ENCODE results near the gene NUAK1.

NUAK1 gene

DNA sequence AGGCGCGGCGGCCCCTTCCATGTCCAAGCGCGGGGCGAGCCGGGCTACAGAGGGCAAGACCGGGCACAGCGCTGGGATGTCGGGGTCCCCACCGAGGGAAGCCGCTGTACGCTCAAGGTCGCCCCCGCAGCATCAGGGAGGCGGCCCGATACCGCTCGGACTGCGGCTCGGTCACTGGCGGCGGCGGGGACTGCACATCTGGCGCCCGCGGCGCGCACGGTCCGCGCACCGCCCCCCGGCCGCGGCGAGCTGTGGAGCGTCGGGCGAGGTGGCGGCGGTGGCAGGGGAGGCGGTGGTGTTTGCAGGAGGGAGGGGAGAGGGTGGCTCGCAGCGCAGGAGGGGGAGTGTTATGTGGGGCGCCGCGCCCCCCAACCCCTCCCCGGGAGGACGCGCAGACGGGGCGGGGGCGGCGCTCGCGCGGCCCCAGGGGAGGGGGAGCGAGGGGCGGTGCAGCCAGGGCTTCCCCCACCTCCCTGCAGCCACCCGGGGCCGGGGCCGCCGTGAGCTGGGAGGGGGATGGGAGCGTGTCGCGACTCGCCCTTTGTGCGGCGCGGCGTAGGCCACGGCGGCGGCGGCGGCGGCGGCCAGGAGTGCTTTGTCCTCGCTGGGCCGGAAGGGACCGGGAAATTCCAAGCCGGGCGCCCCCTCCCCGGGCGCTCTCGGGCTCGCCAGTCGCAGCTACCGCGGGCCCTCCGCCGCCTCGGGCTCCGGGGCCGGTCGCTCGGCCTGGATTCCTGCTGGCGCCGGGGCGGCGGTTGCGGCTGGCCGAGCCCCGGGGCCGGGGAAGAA, at the start of gene NUAK1:
Gene NUAK1 (minus strand): TSS at position 322 of the 789 bp plus-strand sequence. CDS start 301 bp downstream, at position 21.
- peak in 57 of 58 donors; percentile 28 to 87 (median 75) for DNase-seq

DNA sequence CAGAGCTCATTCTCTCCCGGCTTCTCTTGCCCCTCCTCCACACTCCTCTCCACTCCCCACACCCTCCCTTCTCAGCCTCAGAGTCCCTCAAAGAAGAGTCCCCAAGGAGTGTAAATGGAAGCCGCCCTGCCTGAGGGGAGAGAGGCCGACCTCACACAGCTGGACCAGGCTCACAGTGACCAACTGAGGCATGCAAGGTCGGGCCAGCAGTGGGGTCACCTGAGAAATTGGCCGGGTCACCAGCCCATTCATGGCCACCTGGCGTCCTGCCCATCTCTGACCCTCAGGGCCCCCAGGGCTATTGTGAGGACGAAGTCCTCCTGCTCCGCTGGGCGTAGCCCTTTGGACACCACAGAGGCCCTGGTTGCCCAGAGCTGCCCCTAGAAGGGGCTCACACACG, 49.5 kb upstream of the NUAK1 start:
- peak in 1 of 58 donors; percentile 8 for DNase-seq

GRCh38 chr12:106187842-106188241, 49.1 kb upstream of the NUAK1 start:
- no peak for DNase-seq

DNA sequence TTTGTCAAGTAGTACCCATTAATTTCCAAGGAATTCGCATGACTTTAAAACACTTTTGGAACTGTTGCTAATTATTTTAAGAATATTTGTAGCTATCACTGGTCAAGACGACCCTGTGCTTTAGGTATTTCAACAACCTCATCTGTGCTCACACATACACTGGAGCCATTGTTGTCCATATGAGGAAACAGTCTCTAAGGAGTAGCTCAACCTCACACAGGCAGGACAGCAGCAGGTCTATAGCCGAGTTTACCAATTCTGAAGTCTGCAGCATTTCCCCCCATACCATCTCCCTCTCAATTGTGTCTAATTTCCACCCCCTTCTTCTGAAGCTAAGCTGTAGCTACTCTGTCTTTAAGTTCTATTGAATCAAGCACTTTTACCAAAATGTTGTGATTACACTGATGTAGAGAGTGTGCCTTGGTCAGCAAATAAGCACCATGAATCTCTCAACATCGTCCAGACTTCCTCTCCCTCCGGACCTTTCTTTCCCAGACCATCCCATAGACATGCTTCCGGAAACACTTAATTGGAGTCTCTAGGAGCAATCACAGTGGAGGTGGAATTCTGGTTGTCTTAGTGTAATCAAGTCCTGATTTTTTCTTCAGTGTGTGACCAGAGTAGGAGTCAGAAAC, 48.5 kb upstream of the NUAK1 start:
- no peak for DNase-seq

- no peak for DNase-seq
Measured at GRCh38 chr12:106183735-106184134, 45.0 kb upstream of the NUAK1 start.

GRCh38 chr12:106181401-106182114, 42.8 kb upstream of the NUAK1 start:
- DNase-seq: no peak

GRCh38 chr12:106179086-106179485, 40.3 kb upstream of the NUAK1 start:
- no peak for DNase-seq

DNA sequence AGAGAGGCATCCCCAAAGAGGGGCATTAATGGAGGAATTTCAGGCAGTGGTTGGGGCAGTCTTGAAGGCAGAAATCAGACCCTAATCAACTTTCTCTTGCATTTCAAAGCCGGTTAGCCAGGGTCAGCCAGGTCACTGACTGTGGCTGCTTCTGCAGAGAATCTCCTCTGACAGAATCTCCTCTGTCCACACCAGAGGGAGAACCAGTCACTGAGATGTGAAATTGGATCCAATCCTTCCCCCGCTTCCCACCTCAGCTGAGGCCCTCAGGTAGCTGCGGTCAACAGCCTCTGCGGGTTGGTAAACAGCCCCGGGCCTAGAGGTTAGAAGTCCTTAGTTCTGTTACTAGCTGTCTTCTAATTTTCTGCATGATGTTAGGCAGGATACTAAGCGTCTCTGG, 39.8 kb upstream of the NUAK1 start:
- DNase-seq: no peak

DNA sequence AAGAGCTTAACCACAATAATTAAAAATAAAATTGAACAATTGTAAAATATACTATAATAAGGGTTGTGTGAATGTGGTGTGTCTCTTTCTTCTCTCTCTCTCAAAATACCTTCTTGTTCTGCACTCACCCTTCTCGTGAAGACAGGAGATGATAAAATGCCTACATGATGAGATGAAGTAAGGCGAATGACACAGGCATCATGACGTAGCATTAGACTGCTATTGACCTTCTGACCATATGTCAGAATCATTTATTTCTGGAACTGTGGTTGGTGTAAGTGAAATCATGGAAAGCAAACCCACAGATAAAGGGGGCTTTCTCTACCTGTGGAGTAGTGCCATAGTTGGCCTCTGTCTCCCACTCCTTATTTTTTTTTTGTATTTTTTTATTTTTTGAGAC, 37.8 kb upstream of the NUAK1 start:
- DNase-seq: no peak

DNA sequence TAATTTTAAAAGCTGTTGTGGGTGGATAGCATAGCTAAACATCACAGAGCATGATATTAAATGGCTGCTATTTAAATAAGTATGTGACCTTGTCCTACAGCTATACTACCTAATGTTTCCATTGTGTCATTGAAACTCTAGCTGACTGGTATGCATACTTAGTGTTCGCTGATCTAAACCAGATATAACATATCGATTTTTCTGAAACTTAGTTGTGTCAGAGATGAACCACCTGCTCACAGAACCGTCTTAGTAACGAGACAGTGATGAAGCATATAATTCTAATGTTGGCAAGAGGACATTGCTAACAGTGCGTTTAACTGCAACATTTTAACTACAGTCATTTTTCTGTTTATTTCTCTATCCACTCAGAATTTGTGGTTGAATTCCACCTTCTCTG, 36.1 kb upstream of the NUAK1 start:
- no peak for DNase-seq

DNA sequence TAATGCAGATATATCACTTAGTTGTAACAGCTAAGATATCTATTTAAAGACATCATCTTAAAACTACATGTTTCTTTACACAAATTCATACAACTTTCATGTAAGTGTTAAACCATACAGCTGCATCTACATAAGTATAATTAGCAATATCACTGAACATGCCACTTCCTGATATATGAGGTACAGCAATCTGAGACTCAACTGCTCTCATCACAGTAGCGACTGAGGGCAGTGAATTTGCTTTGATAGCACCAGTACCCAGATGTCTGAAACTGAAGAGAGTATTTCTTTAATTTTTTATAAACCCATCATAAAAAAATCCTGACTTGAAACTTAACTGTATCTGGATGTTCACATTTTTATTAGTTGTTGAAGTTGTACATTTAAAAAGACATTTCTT, 34.7 kb upstream of the NUAK1 start:
- DNase-seq: no peak

- DNase-seq: peak in 2 of 58 donors; percentile 1 to 54
Measured at GRCh38 chr12:106171117-106171750, 32.5 kb upstream of the NUAK1 start.

DNA sequence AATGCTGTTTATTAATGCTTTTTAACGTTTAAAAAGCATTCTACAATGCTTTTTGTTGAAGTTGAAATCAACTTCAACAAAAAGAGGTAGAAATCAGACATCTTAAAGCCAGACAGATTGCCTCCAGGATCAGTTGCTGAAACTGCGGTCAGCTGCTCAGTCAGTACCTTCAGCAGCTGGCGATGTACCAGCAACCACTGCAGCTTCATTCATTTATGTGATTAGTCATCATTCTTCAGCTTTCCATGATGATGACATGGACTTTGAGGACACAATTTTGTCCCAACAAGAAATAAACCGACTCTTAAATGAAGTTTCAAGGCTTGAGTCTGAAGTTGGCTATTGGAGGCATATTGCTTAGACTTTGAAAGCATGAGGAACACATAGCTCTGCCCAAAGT, 31.5 kb upstream of the NUAK1 start:
- DNase-seq: peak in 1 of 58 donors; percentile 3

GRCh38 chr12:106163712-106164111, 25.0 kb upstream of the NUAK1 start:
- DNase-seq: no peak

- no peak for DNase-seq
Measured at GRCh38 chr12:106161491-106161890, 22.7 kb upstream of the NUAK1 start.

DNA sequence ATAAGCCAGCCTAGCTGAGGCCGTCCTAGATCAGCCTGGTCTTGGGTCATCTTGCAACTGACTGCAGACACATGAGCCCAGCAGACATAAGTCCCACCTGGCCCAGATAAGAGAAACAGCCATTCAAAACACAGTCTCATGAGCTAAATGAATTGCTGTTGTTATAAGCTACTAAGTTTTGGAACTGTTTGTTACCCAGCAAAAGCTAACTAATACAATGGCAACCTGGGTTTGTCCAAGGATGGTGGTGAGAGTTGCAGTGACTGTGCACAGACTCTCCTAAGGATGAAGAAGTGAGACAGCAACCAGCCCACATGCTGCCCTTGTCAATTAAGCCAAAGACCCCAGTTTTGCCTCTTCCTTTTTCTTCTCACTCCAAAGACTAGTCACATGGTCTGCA, 22.2 kb upstream of the NUAK1 start:
- DNase-seq: no peak

DNA sequence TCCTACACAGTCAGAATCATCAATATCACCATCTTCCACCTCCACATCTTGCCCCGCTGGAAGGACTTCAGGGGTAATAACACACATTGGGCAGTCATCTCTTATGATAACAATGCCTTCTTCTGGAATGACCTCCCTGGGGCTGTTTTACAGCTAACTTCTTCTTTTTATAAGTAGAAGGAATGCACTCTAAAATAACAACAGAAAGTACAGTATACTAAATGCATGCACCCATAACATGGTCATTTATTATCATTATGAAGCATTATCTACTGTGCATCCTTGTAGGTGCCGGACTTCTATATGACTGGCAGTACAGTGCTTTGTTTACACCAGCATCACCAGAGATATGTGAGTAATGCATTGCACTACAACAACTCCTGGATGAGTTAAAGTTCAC, 19.0 kb upstream of the NUAK1 start:
- no peak for DNase-seq

DNA sequence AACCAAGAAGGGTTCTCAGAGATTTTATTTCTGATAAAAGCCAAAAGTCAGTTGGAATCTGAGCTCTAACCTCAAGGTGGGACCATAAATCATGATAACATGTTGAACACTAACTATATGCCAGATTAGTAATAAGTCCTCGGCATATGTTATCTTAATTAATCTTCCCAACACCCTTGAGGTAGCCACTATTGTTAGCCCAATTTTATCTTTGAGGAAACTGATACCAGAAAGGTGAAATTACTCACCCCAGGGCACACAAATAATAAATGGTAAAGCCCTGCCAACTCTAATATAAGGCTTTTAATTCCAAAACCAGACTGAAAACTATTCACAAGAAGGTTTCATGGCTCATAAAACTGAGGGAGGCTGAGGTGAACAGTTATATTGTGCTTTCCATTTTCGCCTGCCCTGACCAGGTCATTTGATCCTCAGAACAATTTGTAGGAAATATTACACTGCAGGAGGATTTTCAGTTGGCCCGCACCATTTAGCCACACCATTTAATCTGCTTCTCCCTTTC, 16.1 kb upstream of the NUAK1 start:
- no peak for DNase-seq

DNA sequence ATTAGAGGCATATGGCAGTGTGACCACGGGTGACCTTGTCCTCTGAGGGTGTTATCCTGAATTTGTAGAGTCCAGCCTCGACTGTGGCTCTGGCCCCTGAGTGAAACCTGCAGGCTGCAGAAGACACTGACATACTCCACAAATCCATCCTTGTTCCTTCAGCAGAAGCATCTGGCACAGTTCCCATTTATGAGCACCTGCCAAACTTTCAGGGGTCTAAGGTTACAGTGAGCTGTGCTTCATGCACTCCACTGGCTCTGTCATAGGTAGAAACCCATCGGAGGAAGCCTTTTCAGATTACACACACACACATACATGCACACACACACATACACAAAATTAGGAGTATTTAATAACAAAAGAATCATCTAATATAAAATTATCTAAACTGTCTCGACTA, 13.6 kb upstream of the NUAK1 start:
- DNase-seq: no peak

- no peak for DNase-seq
Measured at GRCh38 chr12:106150555-106150954, 11.8 kb upstream of the NUAK1 start.

DNA sequence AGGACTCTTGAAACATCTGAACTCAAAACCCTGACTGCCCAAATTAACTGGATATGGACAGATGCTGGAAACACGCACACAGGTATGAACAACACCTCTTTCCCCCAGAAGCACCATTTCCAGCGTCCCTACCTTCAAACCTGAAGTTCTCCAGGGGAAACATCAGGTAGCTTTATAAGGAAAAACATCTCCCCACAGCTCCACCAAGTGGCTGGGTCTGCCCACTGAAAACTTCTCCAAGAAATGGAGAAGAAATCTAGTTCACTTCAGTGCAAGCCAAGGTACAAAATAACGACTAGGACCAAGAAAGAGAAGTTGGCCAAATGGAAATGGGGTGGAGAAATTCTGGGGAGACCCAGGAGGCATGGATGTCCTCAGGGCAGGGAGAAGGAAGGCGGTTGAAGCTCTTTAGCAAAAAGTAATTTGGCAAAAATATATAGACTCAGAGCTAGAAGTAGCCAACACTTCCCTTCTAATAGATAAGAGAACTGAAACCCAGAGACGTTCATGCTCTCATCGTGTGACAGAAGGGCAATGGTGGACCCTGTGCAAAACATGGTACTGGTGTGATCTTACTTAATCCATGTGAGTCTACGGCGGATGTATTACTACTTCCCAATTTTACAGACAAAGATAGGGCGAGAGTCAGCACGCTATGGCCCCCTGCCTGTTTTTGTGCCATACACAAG, 10.5 kb upstream of the NUAK1 start:
- DNase-seq: peak in 8 of 58 donors; percentile 11 to 44 (median 30)

Data from anterior cingulate cortex (tissue), 58 donors.